ENCODE measurements around the gene ARHGEF12. TPM values are rescaled to one million over a fixed set of nuclear protein-coding genes. Genes with fewer than 3 reads are reported as not detected.
A peak's percentile ranks its signal among the peaks of the same experiment; 100 is the strongest.

The ARHGEF12 gene
- total and polyA plus RNA-seq, 4 donors = 19.0 to 243 (median 55.6) TPM

DNA sequence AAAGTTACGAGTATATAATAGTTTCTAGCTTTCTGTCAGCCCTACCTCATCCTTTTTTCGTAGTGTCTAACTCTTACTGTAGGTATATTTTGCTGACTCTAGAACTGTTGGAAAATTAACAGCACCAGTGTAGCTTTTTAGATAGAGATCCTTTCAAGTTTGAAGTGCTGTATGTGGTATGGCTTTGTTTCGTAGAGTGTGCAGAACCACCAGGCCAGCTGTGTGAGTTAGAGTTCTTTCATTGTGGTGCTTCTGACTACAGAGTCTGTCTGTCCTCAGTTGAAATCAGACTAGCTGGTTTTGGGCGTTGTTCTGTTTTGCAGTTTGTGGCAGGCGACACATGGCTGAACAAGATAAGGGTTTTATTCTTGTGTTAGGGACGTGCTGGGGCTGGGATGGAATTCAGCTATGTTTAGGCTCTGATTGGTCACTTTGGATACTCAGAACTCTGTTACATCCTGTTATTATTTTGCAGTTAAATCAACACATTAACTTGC lies 3.2 kb downstream of the ARHGEF12 start:
- DNase-seq = peak; percentile 59 to 88 (median 81)
- TF ChIP-seq CTCF (IDR thresholded peaks at IDR 0.05; ENCODE audit: control extremely low read depth, extremely low read depth) = no peak
- 13 to 24% methylated on average over 6 of the region's 6 CpGs for WGBS, 2 donors
- Histone ChIP-seq H3K4me1 (ENCODE audit: control insufficient read depth in 5 of 5, insufficient read depth in 5 of 5, low read length in 5 of 5) (peaks cover 0 to 34% (median 13%) of the 10 kb centered on the region in 5 donors), H3K9ac (ENCODE audit: insufficient read depth in 1 of 2, low read length in 2 of 2) (peak overlapping the region in 1 of 2 donors; percentile 78), H3K9me3 (ENCODE audit: control insufficient read depth in 4 of 4, insufficient read depth in 3 of 4, low read length in 3 of 4) (no peaks in the 10 kb centered on the region), H3K36me3 (ENCODE audit: control insufficient read depth in 4 of 4, insufficient read depth in 4 of 4, low read length in 4 of 4) (no peaks in the 10 kb centered on the region), H3K27me3 (ENCODE audit: control insufficient read depth in 3 of 3, insufficient read depth in 3 of 3, low read length in 2 of 3) (no peaks in the 10 kb centered on the region), H3K4me3 (no peak overlapping the region), H3K27ac (ENCODE audit: low read depth in 1 of 2, low read length in 1 of 2) (peak overlapping the region; percentile 76 to 87)
- no peak for ATAC-seq (ENCODE audit: insufficient read depth, low FRiP score)

DNA sequence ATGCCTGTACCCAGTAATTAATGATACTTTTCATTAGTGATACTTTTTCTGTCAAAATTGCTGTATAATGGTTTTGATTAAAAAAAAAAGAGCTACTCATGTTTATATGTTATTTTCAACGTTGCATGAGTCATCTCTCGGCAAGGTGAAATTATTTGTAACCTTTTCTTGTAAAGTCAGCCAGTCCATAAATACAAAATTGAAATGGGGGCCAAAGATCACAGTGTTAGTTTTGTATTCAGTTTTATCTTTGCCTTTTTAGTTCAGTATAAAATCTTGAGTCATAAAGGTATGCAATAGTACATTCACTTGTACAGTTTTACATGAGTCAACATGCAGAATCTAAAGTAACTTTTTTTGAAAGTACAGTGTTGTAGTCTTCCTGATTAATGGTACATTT lies 4.3 kb downstream of the ARHGEF12 start:
- no peaks in the 10 kb centered on the region for H3K27me3 ChIP-seq (ENCODE audit: control insufficient read depth in 3 of 3, insufficient read depth in 3 of 3, low read length in 2 of 3)
- no peak for TF ChIP-seq CTCF (IDR thresholded peaks at IDR 0.05; ENCODE audit: control extremely low read depth, extremely low read depth)

GRCh38 chr11:120342226-120342625 lies 6.0 kb downstream of the ARHGEF12 start:
- DNase-seq (no peak), ATAC-seq (ENCODE audit: insufficient read depth, low FRiP score) (no peak)
- 58 to 71% methylated on average over 3 of the region's 3 CpGs for WGBS, 2 donors
- no peak for TF ChIP-seq CTCF (IDR thresholded peaks at IDR 0.05; ENCODE audit: control extremely low read depth, extremely low read depth)
- peak overlapping the region in 1 of 2 donors; percentile 45 for H3K27ac ChIP-seq (ENCODE audit: low read depth in 1 of 2, low read length in 1 of 2)
- H3K27me3 ChIP-seq (ENCODE audit: control insufficient read depth in 3 of 3, insufficient read depth in 3 of 3, low read length in 2 of 3) = no peaks in the 10 kb centered on the region
- H3K36me3 ChIP-seq (ENCODE audit: control insufficient read depth in 4 of 4, insufficient read depth in 4 of 4, low read length in 4 of 4) = no peaks in the 10 kb centered on the region
- H3K9me3 ChIP-seq (ENCODE audit: control insufficient read depth in 4 of 4, insufficient read depth in 3 of 4, low read length in 3 of 4) = no peaks in the 10 kb centered on the region
- peaks cover 3 to 38% (median 15%) of the 10 kb centered on the region in 5 donors for H3K4me1 ChIP-seq (ENCODE audit: control insufficient read depth in 5 of 5, insufficient read depth in 5 of 5, low read length in 5 of 5)
- no peak overlapping the region for H3K4me3 ChIP-seq
- no peak overlapping the region for H3K9ac ChIP-seq (ENCODE audit: insufficient read depth in 1 of 2, low read length in 2 of 2)

More for the DNA sequence above, 4.3 kb downstream of the ARHGEF12 start:
- DNase-seq (no peak), ATAC-seq (ENCODE audit: insufficient read depth, low FRiP score) (no peak)
- no peaks in the 10 kb centered on the region for H3K36me3 ChIP-seq (ENCODE audit: control insufficient read depth in 4 of 4, insufficient read depth in 4 of 4, low read length in 4 of 4)
- peaks cover 0 to 28% (median 10%) of the 10 kb centered on the region in 5 donors for H3K4me1 ChIP-seq (ENCODE audit: control insufficient read depth in 5 of 5, insufficient read depth in 5 of 5, low read length in 5 of 5)
- H3K4me3 ChIP-seq = no peak overlapping the region
- peak overlapping the region in 1 of 2 donors; percentile 87 for H3K27ac ChIP-seq (ENCODE audit: low read depth in 1 of 2, low read length in 1 of 2)
- WGBS, 2 donors = 34 to 56% methylated on average over 2 of the region's 2 CpGs
- no peaks in the 10 kb centered on the region for H3K9me3 ChIP-seq (ENCODE audit: control insufficient read depth in 4 of 4, insufficient read depth in 3 of 4, low read length in 3 of 4)
- H3K9ac ChIP-seq (ENCODE audit: insufficient read depth in 1 of 2, low read length in 2 of 2) = no peak overlapping the region

DNA sequence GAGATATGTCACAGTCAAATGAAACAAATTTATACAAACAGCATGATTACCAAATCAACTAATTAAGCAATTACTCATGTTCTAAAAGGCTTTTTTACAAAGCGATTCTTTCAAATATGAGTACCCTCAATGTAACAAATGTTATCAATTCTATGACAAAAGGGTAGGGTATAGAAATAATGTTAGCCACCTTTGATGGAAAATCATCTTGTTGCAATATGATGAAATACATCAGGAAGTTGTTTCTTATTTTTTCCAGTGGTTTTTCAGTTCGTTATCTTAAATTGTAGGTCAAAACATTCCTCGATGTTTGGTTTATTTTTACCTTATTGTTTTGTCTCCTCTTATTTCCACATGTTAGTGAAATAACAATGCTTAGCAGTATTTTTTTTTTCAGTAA lies 6.5 kb downstream of the ARHGEF12 start:
- no peaks in the 10 kb centered on the region for H3K9me3 ChIP-seq (ENCODE audit: control insufficient read depth in 4 of 4, insufficient read depth in 3 of 4, low read length in 3 of 4)
- no peaks in the 10 kb centered on the region for H3K27me3 ChIP-seq (ENCODE audit: control insufficient read depth in 3 of 3, insufficient read depth in 3 of 3, low read length in 2 of 3)
- ATAC-seq (ENCODE audit: insufficient read depth, low FRiP score) = no peak
- no peaks in the 10 kb centered on the region for H3K36me3 ChIP-seq (ENCODE audit: control insufficient read depth in 4 of 4, insufficient read depth in 4 of 4, low read length in 4 of 4)
- H3K27ac ChIP-seq (ENCODE audit: low read depth in 1 of 2, low read length in 1 of 2) = no peak overlapping the region
- no peak for DNase-seq
- H3K4me1 ChIP-seq (ENCODE audit: control insufficient read depth in 5 of 5, insufficient read depth in 5 of 5, low read length in 5 of 5) = peaks cover 3 to 43% (median 17%) of the 10 kb centered on the region in 5 donors
- H3K4me3 ChIP-seq = no peak overlapping the region
- H3K9ac ChIP-seq (ENCODE audit: insufficient read depth in 1 of 2, low read length in 2 of 2) = no peak overlapping the region
- 52 to 63% methylated on average over 3 of the region's 3 CpGs for WGBS, 2 donors
- no peak for TF ChIP-seq CTCF (IDR thresholded peaks at IDR 0.05; ENCODE audit: control extremely low read depth, extremely low read depth)

Measured in lung (tissue), 12 donors.